GM12892 (cell line): Measurements from ENCODE around the gene FAM174C.

Source experiments
- POLR2AphosphoS5 ChIP-seq: IDR thresholded peaks from 2 replicates; pipeline ENCODE4 v1.6.1; 2011; ENCODE audit warnings: low read depth, low read length, control low read depth
- TAF1 ChIP-seq: IDR thresholded peaks from 2 replicates; pipeline ENCODE4 v1.6.1; 2011; ENCODE audit warnings: low read depth, mild to moderate bottlenecking, control low read depth, low read length, borderline replicate concordance

- TF ChIP-seq TAF1 (no peak), POLR2AphosphoS5 (no peak)
Observed at GRCh38 chr19:1256646-1257474, 18.5 kb upstream of the FAM174C start.
